Smooth muscle cell (in vitro differentiated cells): Measurements from ENCODE around the gene KCNC1. TPM values are rescaled to one million over a fixed set of nuclear protein-coding genes. Genes with fewer than 3 reads are reported as not detected.

Experiments
- DNase-seq: peaks from one replicate; lab custom pipeline; 2025; ENCODE audit not compliant: unreplicated experiment; lab: John Stamatoyannopoulos, UW
- H2AFZ ChIP-seq: fragments of 200-600 bp; sonication (generic); 2 replicates; pipeline ENCODE4 v1.6.0; 2016; ENCODE audit warnings: antibody characterized with exemption, low read depth, mild to moderate bottlenecking
- H3F3A ChIP-seq: fragments of 200-600 bp; sonication (generic); 2 replicates; pipeline ENCODE4 v1.6.0; 2017; ENCODE audit warnings: antibody characterized with exemption, low read depth
- H3K27ac ChIP-seq: fragments of 200-600 bp; sonication (generic); 2 replicates; pipeline ENCODE4 v1.5.1; 2016; ENCODE audit warnings: low read depth, mild to moderate bottlenecking
- H3K27me3 ChIP-seq: fragments of 200-600 bp; sonication (generic); 2 replicates; pipeline ENCODE4 v1.6.1; 2016; ENCODE audit warnings: low read depth, mild to moderate bottlenecking
- H3K36me3 ChIP-seq: fragments of 200-600 bp; sonication (generic); 2 replicates; pipeline ENCODE4 v1.5.1; 2016; ENCODE audit warnings: low read depth
- H3K4me1 ChIP-seq: fragments of 200-600 bp; sonication (generic); 2 replicates; pipeline ENCODE4 v1.5.1; 2016; ENCODE audit warnings: low read depth
- H3K4me2 ChIP-seq: fragments of 200-600 bp; sonication (generic); 2 replicates; pipeline ENCODE4 v1.6.0; 2016; ENCODE audit warnings: mild to moderate bottlenecking
- H3K4me3 ChIP-seq: fragments of 200-600 bp; sonication (generic); 2 replicates; pipeline ENCODE4 v1.5.1; 2016; ENCODE audit warnings: mild to moderate bottlenecking
- H3K79me2 ChIP-seq: fragments of 200-600 bp; sonication (generic); 2 replicates; pipeline ENCODE4 v1.6.0; 2016; ENCODE audit warnings: low read depth, mild to moderate bottlenecking
- H3K9ac ChIP-seq: fragments of 200-600 bp; sonication (generic); 2 replicates; pipeline ENCODE4 v1.6.0; 2016; ENCODE audit warnings: low read depth
- H3K9me3 ChIP-seq: fragments of 200-600 bp; sonication (generic); replicated peaks from 2 replicates; pipeline ENCODE4 v1.5.1; 2016; ENCODE audit warnings: low read depth
- H4K20me1 ChIP-seq: fragments of 200-600 bp; sonication (generic); 2 replicates; pipeline ENCODE4 v1.6.0; 2016; ENCODE audit warnings: low read depth
- CTCF ChIP-seq: fragments of 200-600 bp; sonication (generic); IDR thresholded peaks from 2 replicates; pipeline ENCODE4 v1.5.1; 2017; ENCODE audit warnings: borderline replicate concordance, mild to moderate bottlenecking, antibody characterized with exemption; ENCODE audit not compliant: insufficient read depth, poor library complexity, severe bottlenecking
- WGBS: methylation state at CpG from one replicate; pipeline ENCODE4 v1.1.7; 2016; ENCODE audit warnings: low lambda C conversion rate; 5-methylcytosine and 5-hydroxymethylcytosine counted together
- polyA plus RNA-seq: library from polyadenylated mRNA; unstranded; fragments of >200 nt; fragmentation: Nextera tagmentation; extraction: Ambion mirVana; gene quantifications from 2 replicates; pipeline ENCODE4 v1.2.1, GENCODE V29; 2016
- total RNA-seq: library from RNA; depleted of rRNA; stranded (reverse); fragments of >200 nt; gene quantifications from 2 replicates; pipeline ENCODE4 v1.2.3, GENCODE V29; 2014

KCNC1 gene
- total and polyA plus RNA-seq, 2 experiments from 2014 or later: not detected

- Histone ChIP-seq H3K4me2 (no peak overlapping the region), H3K4me3 (no peak overlapping the region), H3K27me3 (peaks cover 71% of the 10 kb centered on the region), H3K36me3 (no peaks in the 10 kb centered on the region), H3K9ac (no peak overlapping the region), H3K27ac (no peak overlapping the region), H3K9me3 (no peaks in the 10 kb centered on the region), H4K20me1 (no peaks in the 10 kb centered on the region), H3K79me2 (no peaks in the 10 kb centered on the region), H2AFZ (no peak overlapping the region), H3K4me1 (peaks cover 6% of the 10 kb centered on the region), H3F3A (no peaks in the 10 kb centered on the region)
- WGBS: 70% methylated on average over 10 of the region's 10 CpGs
- DNase-seq: no peak
- TF ChIP-seq CTCF: no peak
Observed at GRCh38 chr11:17738151-17738973, 3.8 kb downstream of the KCNC1 start.

GRCh38 chr11:17739945-17740338 lies 5.4 kb downstream of the KCNC1 start:
- Histone ChIP-seq H3K27ac (no peak overlapping the region), H3K9ac (no peak overlapping the region), H3K4me2 (no peak overlapping the region), H3F3A (no peaks in the 10 kb centered on the region), H4K20me1 (no peaks in the 10 kb centered on the region), H3K36me3 (no peaks in the 10 kb centered on the region), H3K79me2 (no peaks in the 10 kb centered on the region), H2AFZ (no peak overlapping the region), H3K4me3 (no peak overlapping the region), H3K4me1 (peaks cover 4% of the 10 kb centered on the region), H3K27me3 (peaks cover 58% of the 10 kb centered on the region), H3K9me3 (no peaks in the 10 kb centered on the region)
- 71% methylated on average over 5 of the region's 6 CpGs for WGBS
- no peak for DNase-seq
- no peak for TF ChIP-seq CTCF

- Histone ChIP-seq H3K9ac (no peak overlapping the region), H3K79me2 (no peaks in the 10 kb centered on the region), H2AFZ (no peak overlapping the region), H3K9me3 (no peaks in the 10 kb centered on the region), H3K4me3 (no peak overlapping the region), H3F3A (no peaks in the 10 kb centered on the region), H3K4me2 (no peak overlapping the region), H3K27ac (no peak overlapping the region), H3K27me3 (peaks cover 50% of the 10 kb centered on the region), H3K4me1 (no peaks in the 10 kb centered on the region), H3K36me3 (no peaks in the 10 kb centered on the region), H4K20me1 (no peaks in the 10 kb centered on the region)
- TF ChIP-seq CTCF: no peak
- no peak for DNase-seq
- WGBS: 84% methylated on average over 7 of the region's 7 CpGs
Observed at GRCh38 chr11:17740649-17741235, 6.2 kb downstream of the KCNC1 start.
